Tibial artery (tissue), 4 donors: ENCODE measurements around the gene CYTL1.

Experiments used
- DNase-seq, 2 donors: peaks; one replicate each; pipeline ENCODE4 v3.0.0-alpha.2; 2019
- H3K27ac ChIP-seq, 2 donors: fragments of 200-600 bp; sonication (generic) in 1 of 2; 1 replicate in 1 of 2; 2 replicates in 1 of 2; pipeline ENCODE4 v1.5.1; 2018 to 2019; ENCODE audit warnings: mild to moderate bottlenecking in 1 of 2
- H3K27me3 ChIP-seq, 2 donors: fragments of 200-600 bp; sonication (generic) in 1 of 2; one replicate each; pipeline versions ENCODE4 v1.5.1 to v1.6.0; 2016 to 2019
- H3K36me3 ChIP-seq, 3 donors: fragments of 200-600 bp; sonication (generic) in 2 of 3; one replicate each; pipeline ENCODE4 v1.5.1; 2016 to 2019; ENCODE audit warnings: mild to moderate bottlenecking in 2 of 3
- H3K4me1 ChIP-seq, 4 donors: fragments of 200-600 bp; sonication (generic) in 2 of 4; 1 replicate in 3 of 4; 2 replicates in 1 of 4; pipeline ENCODE4 v1.5.1; 2016 to 2019
- H3K4me3 ChIP-seq, 2 donors: fragments of 200-600 bp; sonication (generic) in 1 of 2; 1 replicate in 1 of 2; 2 replicates in 1 of 2; pipeline ENCODE4 v1.5.1; 2018 to 2019; ENCODE audit warnings: mild to moderate bottlenecking in 2 of 2
- H3K9me3 ChIP-seq, 3 donors: fragments of 200-600 bp; sonication (generic) in 1 of 3; one replicate each; pipeline ENCODE4 v1.5.1; 2016 to 2019
- CTCF ChIP-seq, 2 experiments: fragments of 200-600 bp in 1 of 2; fragments of 450-650 bp in 1 of 2; IDR thresholded peaks; one replicate each; pipeline ENCODE4 v1.5.1; 2017 to 2019; ENCODE audit warnings: antibody characterized with exemption in 2 of 2, mild to moderate bottlenecking in 1 of 2, moderate library complexity in 1 of 2
- intact Hi-C: fragments of 100-400 bp; cut with DNase I; formaldehyde crosslinking; loops from one replicate; pipeline ENCODE4 v1.15.0; 2023; ENCODE audit warnings: low total_unique reads

Gene CYTL1

GRCh38 chr4:4990857-4991540 is 28.3 kb downstream of the CYTL1 start:
- intact Hi-C loops: no loop called here
- Histone ChIP-seq H3K4me3 (no peak overlapping the region), H3K27me3 (no peaks in the 10 kb centered on the region), H3K27ac (peak overlapping the region; percentile 60 to 80), H3K9me3 (no peaks in the 10 kb centered on the region), H3K36me3 (no peaks in the 10 kb centered on the region), H3K4me1 (peaks cover 0 to 17% (median 7%) of the 10 kb centered on the region in 4 donors)
- DNase-seq: peak; percentile 88 to 94
- TF ChIP-seq CTCF (IDR thresholded peaks at IDR 0.05): no peak

GRCh38 chr4:4990329-4990728 is 28.9 kb downstream of the CYTL1 start:
- TF ChIP-seq CTCF (IDR thresholded peaks at IDR 0.05): no peak
- intact Hi-C loops: no loop called here
- Histone ChIP-seq H3K27me3 (no peaks in the 10 kb centered on the region), H3K27ac (peak overlapping the region; percentile 60 to 80), H3K4me1 (peaks cover 0 to 17% (median 7%) of the 10 kb centered on the region in 4 donors), H3K36me3 (no peaks in the 10 kb centered on the region), H3K4me3 (no peak overlapping the region), H3K9me3 (no peaks in the 10 kb centered on the region)
- no peak for DNase-seq

DNA sequence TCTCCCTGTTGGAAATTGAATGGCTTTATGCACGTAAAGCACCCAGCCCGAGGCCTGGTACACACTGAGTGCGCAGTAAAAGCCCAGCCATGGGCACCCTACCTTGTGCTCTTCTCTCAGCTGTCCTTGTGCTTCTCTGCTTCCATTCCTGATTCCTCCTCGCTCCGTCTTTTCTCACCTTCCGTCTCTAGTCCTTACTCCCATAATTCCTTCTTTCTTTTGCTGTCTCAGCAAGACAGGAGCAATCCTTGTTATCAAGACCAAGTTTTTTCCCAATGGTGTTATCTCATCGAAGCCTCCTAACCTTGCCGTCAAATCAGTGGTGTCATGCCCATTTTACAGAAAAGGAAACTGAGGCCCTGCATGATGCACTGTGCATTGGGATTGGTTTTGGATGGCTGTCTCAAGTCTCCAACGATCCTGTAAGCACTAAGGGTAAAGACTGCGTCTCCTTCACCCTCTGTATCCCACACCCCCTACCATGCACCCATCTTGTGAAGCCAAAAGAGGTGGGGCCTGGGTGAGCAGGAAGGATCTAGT is 30.1 kb downstream of the CYTL1 start:
- no peaks in the 10 kb centered on the region for H3K27me3 ChIP-seq
- H3K9me3 ChIP-seq: no peaks in the 10 kb centered on the region
- no peaks in the 10 kb centered on the region for H3K36me3 ChIP-seq
- no peak for TF ChIP-seq CTCF (IDR thresholded peaks at IDR 0.05)
- peaks cover 0 to 17% (median 7%) of the 10 kb centered on the region in 4 donors for H3K4me1 ChIP-seq
- intact Hi-C loops: loop anchor here (10.0 kb wide), 1 partner anchor 146 kb away; no protein-coding TSS in a partner anchor
- H3K27ac ChIP-seq: no peak overlapping the region
- no peak for DNase-seq
- H3K4me3 ChIP-seq: no peak overlapping the region

- intact Hi-C loops: loop anchor here (10.0 kb wide), 1 partner anchor 147 kb away; no protein-coding TSS in a partner anchor
- Histone ChIP-seq H3K36me3 (no peaks in the 10 kb centered on the region), H3K27me3 (no peaks in the 10 kb centered on the region), H3K4me1 (peaks cover 0 to 17% (median 7%) of the 10 kb centered on the region in 4 donors), H3K27ac (no peak overlapping the region), H3K9me3 (no peaks in the 10 kb centered on the region), H3K4me3 (no peak overlapping the region)
- DNase-seq: no peak
- TF ChIP-seq CTCF (IDR thresholded peaks at IDR 0.05): no peak
Measured at GRCh38 chr4:4987656-4988055, 31.6 kb downstream of the CYTL1 start.

- no peaks in the 10 kb centered on the region for H3K36me3 ChIP-seq
- H3K4me3 ChIP-seq: no peak overlapping the region
- no peak for TF ChIP-seq CTCF (IDR thresholded peaks at IDR 0.05)
- no peaks in the 10 kb centered on the region for H3K27me3 ChIP-seq
- DNase-seq: no peak
- no peaks in the 10 kb centered on the region for H3K9me3 ChIP-seq
- H3K27ac ChIP-seq: no peak overlapping the region
- intact Hi-C loops: loop anchor here (10.0 kb wide), 1 partner anchor 148 kb away; no protein-coding TSS in a partner anchor
- H3K4me1 ChIP-seq: peaks cover 0 to 16% (median 7%) of the 10 kb centered on the region in 4 donors
Measured at GRCh38 chr4:4986841-4987240, 32.4 kb downstream of the CYTL1 start.
